ENCODE data around the gene EPSTI1.

Gene EPSTI1

GRCh38 chr13:42849200-42849599 is 142.8 kb downstream of the EPSTI1 start:
- TF ChIP-seq CTCF (IDR thresholded peaks at IDR 0.05; ENCODE audit: control insufficient read depth, extremely low read depth, insufficient read depth) = no peak
- no peak for DNase-seq (ENCODE audit: low read depth)

GRCh38 chr13:42847891-42848663 is 144.0 kb downstream of the EPSTI1 start:
- TF ChIP-seq CTCF (IDR thresholded peaks at IDR 0.05; ENCODE audit: control insufficient read depth, extremely low read depth, insufficient read depth) = no peak
- no peak for DNase-seq (ENCODE audit: low read depth)
- H3K4me3 ChIP-seq (ENCODE audit: low read depth, low read length) = no peak overlapping the region

More at GRCh38 chr13:42849200-42849599, 142.8 kb downstream of the EPSTI1 start:
- H3K4me3 ChIP-seq (ENCODE audit: low read depth, low read length) = no peak overlapping the region

GRCh38 chr13:42836930-42837690 is 154.9 kb downstream of the EPSTI1 start:
- no peak overlapping the region for H3K4me3 ChIP-seq (ENCODE audit: low read depth, low read length)
- peak; percentile 71 for DNase-seq (ENCODE audit: low read depth)

More at GRCh38 chr13:42836930-42837690, 154.9 kb downstream of the EPSTI1 start:
- TF ChIP-seq CTCF (IDR thresholded peaks at IDR 0.05; ENCODE audit: control insufficient read depth, extremely low read depth, insufficient read depth) = peak; percentile 72

Measured in LNCaP clone FGC (cell line).